ENCODE results near the gene KIF1B. TPM values are rescaled to one million over a fixed set of nuclear protein-coding genes. Genes with fewer than 3 reads are reported as not detected.

KIF1B gene
- total and polyA plus RNA-seq, 9 of the 15 experiments (the other 6 are each of a cell fraction or from before 2014, with no cell fraction given): 2.8 to 19.8 (median 11.9) TPM

DNA sequence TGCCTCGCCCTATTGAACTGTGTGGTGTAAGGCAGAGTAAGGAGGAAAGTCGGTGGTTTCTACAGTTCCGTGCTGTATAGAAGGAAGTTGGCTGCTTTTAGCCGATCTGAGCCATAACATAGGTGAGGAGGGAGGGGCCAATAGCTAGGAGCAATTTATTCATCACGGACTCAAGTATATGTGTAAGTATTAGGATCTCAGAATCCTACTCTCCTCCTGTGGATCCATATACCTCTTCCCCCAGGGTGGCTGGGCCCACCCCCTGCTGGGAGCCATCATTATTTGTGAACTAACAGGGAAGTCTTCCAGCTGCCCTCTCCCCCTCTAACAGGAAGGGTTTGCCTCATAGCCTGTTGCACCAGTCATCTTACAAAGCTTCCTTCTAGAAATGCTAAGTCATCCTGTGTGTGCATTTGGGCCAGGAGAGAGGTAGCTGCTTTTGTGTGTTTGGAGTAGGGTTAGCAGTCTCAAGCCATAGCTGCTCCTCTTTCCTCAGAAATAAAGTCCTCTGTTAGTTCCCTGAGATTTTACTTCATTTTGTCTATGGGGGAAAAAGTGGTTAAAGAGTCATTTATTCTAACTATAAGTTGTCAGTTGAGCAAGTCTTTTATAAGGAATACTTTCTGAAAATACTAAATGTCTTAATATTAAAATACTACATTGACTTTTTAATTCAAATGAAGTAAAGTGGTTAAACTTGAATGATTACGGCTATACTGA lies 205.0 kb downstream of the KIF1B start (continued):
- TF ChIP-seq NCOA6 (IDR thresholded peaks at IDR 0.05): no peak
- TF ChIP-seq, protein P1, sequence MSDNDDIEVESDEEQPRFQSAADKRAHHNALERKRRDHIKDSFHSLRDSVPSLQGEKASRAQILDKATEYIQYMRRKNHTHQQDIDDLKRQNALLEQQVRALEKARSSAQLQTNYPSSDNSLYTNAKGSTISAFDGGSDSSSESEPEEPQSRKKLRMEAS (CRISPR knock-in tag; IDR thresholded peaks at IDR 0.05): peak; percentile 51; the same call in 1 of the 2 replicates
- TF ChIP-seq KAT7 (CRISPR knock-in tag; IDR thresholded peaks at IDR 0.05; ENCODE audit: borderline replicate concordance): peak; percentile 66; the same call in 1 of the 2 replicates
- peak; percentile 84 for TF ChIP-seq JUND (IDR thresholded peaks at IDR 0.05; ENCODE audit: borderline replicate concordance, low read depth, low read length)
- TF ChIP-seq JUND (tag; IDR thresholded peaks at IDR 0.05; ENCODE audit: borderline replicate concordance, low read depth, low read length): peak; percentile 68; the same call in 2 of the 3 replicates
- peak; percentile 98 for TF ChIP-seq MAFK (IDR thresholded peaks at IDR 0.05; ENCODE audit: low read length)
- TF ChIP-seq FOXK2 (conservative IDR thresholded peaks at IDR 0.05 in 1 of 2, IDR thresholded peaks at IDR 0.05 in 1 of 2; ENCODE audit: low read depth in 2 of 2): peak; percentile 67 to 75; a peak in 3 of 4 replicates
- peak in 1 of 2 experiments; percentile 39; a peak in 1 of 4 replicates for TF ChIP-seq HDAC1 (IDR thresholded peaks at IDR 0.05)
- peak; percentile 97 for TF ChIP-seq BACH1 (tag; IDR thresholded peaks at IDR 0.05)
- TF ChIP-seq ZNF764 (CRISPR knock-in tag; IDR thresholded peaks at IDR 0.05; ENCODE audit: low read depth): no peak
- TF ChIP-seq E2F3 (CRISPR knock-in tag; IDR thresholded peaks at IDR 0.05): no peak
- TF ChIP-seq PHF8 (IDR thresholded peaks at IDR 0.05; ENCODE audit: borderline replicate concordance, low read length): peak; percentile 27; the same call in 1 of the 2 replicates
- TF ChIP-seq ZNF24 (IDR thresholded peaks at IDR 0.05): peak; percentile 55; the same call in 1 of the 2 replicates
- peak; percentile 87 for TF ChIP-seq GATAD2B (IDR thresholded peaks at IDR 0.05; ENCODE audit: borderline replicate concordance)
- TF ChIP-seq ESRRA (IDR thresholded peaks at IDR 0.05; ENCODE audit: borderline replicate concordance, low read depth): 0 out of 2 replicates have a peak, but pooled peaks have one; percentile 41
- TF ChIP-seq, protein P2, sequence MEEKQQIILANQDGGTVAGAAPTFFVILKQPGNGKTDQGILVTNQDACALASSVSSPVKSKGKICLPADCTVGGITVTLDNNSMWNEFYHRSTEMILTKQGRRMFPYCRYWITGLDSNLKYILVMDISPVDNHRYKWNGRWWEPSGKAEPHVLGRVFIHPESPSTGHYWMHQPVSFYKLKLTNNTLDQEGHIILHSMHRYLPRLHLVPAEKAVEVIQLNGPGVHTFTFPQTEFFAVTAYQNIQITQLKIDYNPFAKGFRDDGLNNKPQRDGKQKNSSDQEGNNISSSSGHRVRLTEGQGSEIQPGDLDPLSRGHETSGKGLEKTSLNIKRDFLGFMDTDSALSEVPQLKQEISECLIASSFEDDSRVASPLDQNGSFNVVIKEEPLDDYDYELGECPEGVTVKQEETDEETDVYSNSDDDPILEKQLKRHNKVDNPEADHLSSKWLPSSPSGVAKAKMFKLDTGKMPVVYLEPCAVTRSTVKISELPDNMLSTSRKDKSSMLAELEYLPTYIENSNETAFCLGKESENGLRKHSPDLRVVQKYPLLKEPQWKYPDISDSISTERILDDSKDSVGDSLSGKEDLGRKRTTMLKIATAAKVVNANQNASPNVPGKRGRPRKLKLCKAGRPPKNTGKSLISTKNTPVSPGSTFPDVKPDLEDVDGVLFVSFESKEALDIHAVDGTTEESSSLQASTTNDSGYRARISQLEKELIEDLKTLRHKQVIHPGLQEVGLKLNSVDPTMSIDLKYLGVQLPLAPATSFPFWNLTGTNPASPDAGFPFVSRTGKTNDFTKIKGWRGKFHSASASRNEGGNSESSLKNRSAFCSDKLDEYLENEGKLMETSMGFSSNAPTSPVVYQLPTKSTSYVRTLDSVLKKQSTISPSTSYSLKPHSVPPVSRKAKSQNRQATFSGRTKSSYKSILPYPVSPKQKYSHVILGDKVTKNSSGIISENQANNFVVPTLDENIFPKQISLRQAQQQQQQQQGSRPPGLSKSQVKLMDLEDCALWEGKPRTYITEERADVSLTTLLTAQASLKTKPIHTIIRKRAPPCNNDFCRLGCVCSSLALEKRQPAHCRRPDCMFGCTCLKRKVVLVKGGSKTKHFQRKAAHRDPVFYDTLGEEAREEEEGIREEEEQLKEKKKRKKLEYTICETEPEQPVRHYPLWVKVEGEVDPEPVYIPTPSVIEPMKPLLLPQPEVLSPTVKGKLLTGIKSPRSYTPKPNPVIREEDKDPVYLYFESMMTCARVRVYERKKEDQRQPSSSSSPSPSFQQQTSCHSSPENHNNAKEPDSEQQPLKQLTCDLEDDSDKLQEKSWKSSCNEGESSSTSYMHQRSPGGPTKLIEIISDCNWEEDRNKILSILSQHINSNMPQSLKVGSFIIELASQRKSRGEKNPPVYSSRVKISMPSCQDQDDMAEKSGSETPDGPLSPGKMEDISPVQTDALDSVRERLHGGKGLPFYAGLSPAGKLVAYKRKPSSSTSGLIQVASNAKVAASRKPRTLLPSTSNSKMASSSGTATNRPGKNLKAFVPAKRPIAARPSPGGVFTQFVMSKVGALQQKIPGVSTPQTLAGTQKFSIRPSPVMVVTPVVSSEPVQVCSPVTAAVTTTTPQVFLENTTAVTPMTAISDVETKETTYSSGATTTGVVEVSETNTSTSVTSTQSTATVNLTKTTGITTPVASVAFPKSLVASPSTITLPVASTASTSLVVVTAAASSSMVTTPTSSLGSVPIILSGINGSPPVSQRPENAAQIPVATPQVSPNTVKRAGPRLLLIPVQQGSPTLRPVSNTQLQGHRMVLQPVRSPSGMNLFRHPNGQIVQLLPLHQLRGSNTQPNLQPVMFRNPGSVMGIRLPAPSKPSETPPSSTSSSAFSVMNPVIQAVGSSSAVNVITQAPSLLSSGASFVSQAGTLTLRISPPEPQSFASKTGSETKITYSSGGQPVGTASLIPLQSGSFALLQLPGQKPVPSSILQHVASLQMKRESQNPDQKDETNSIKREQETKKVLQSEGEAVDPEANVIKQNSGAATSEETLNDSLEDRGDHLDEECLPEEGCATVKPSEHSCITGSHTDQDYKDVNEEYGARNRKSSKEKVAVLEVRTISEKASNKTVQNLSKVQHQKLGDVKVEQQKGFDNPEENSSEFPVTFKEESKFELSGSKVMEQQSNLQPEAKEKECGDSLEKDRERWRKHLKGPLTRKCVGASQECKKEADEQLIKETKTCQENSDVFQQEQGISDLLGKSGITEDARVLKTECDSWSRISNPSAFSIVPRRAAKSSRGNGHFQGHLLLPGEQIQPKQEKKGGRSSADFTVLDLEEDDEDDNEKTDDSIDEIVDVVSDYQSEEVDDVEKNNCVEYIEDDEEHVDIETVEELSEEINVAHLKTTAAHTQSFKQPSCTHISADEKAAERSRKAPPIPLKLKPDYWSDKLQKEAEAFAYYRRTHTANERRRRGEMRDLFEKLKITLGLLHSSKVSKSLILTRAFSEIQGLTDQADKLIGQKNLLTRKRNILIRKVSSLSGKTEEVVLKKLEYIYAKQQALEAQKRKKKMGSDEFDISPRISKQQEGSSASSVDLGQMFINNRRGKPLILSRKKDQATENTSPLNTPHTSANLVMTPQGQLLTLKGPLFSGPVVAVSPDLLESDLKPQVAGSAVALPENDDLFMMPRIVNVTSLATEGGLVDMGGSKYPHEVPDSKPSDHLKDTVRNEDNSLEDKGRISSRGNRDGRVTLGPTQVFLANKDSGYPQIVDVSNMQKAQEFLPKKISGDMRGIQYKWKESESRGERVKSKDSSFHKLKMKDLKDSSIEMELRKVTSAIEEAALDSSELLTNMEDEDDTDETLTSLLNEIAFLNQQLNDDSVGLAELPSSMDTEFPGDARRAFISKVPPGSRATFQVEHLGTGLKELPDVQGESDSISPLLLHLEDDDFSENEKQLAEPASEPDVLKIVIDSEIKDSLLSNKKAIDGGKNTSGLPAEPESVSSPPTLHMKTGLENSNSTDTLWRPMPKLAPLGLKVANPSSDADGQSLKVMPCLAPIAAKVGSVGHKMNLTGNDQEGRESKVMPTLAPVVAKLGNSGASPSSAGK (IDR thresholded peaks at IDR 0.05): no peak; the same call in 1 of the 2 replicates
- peak; percentile 23; the same call in 1 of the 2 replicates for TF ChIP-seq ETV5 (CRISPR knock-in tag; IDR thresholded peaks at IDR 0.05; ENCODE audit: low read depth)
